Caco-2 (cell line): ENCODE measurements around the gene RCN1. TPM values are rescaled to one million over a fixed set of nuclear protein-coding genes. Genes with fewer than 3 reads are reported as not detected.

Source experiments
- BruUV-seq: library from RNA; stranded (reverse); fragments of 400-500 nt; replicated peaks from 2 replicates; lab custom pipeline; 2021; lab: Mats Ljungman, UMichigan
- CTCF ChIA-PET: fragments of 300-600 bp; sonication (Branson Sonifier 250); formaldehyde crosslinking; loops from one replicate; lab custom pipeline; 2022; ENCODE audit warnings: antibody characterized with exemption; lab: Charles Lee
- POLR2A ChIA-PET: fragments of 300-600 bp; sonication (Branson Sonifier 250); formaldehyde crosslinking; loops from one replicate; lab custom pipeline; 2022; ENCODE audit warnings: antibody characterized with exemption; lab: Charles Lee
- DNase-seq, 2 experiments: peaks; one replicate each; pipeline versions ENCODE4 v3.0.0 to v3.0.0-alpha.2; 2020 to 2022
- H3K27me3 ChIP-seq: replicated peaks from 2 replicates; pipeline ENCODE4 v1.6.0; 2011; ENCODE audit warnings: low read length; ENCODE audit not compliant: control insufficient read depth, insufficient read depth
- H3K36me3 ChIP-seq: 2 replicates; pipeline ENCODE4 v1.5.1; 2011; ENCODE audit warnings: low read length; ENCODE audit not compliant: control insufficient read depth, insufficient read depth
- H3K4me1 ChIP-seq: fragments of 250-450 bp; sonication (Bioruptor Pico); 2 replicates; pipeline ENCODE4 v1.5.1; 2020; ENCODE audit warnings: mild to moderate bottlenecking
- H3K4me3 ChIP-seq: 2 replicates; pipeline ENCODE4 v1.5.1; 2011; ENCODE audit warnings: low read depth, mild to moderate bottlenecking, control low read depth, low read length
- H3K9me3 ChIP-seq: fragments of 250-450 bp; sonication (Bioruptor Pico); 2 replicates; pipeline ENCODE4 v1.5.1; 2020; ENCODE audit warnings: mild to moderate bottlenecking, moderate library complexity
- H3K27ac Mint-ChIP-seq: one replicate; pipeline ENCODE4 v1.8.0; 2022; ENCODE audit warnings: mixed read lengths; ENCODE audit not compliant: unreplicated experiment
- H3K27me3 Mint-ChIP-seq: one replicate; pipeline ENCODE4 v1.8.0; 2022; ENCODE audit warnings: mixed read lengths; ENCODE audit not compliant: insufficient read depth, unreplicated experiment
- H3K36me3 Mint-ChIP-seq: one replicate; pipeline ENCODE4 v1.8.0; 2022; ENCODE audit warnings: mild to moderate bottlenecking, mixed read lengths; ENCODE audit not compliant: insufficient read depth, unreplicated experiment
- H3K4me1 Mint-ChIP-seq: one replicate; pipeline ENCODE4 v1.8.0; 2022; ENCODE audit warnings: low read depth, mixed read lengths; ENCODE audit not compliant: unreplicated experiment
- H3K4me3 Mint-ChIP-seq: one replicate; pipeline ENCODE4 v1.8.0; 2022; ENCODE audit warnings: mild to moderate bottlenecking, moderate library complexity, mixed read lengths; ENCODE audit not compliant: unreplicated experiment
- H3K9me3 Mint-ChIP-seq: one replicate; pipeline ENCODE4 v1.8.0; 2022; ENCODE audit warnings: mixed read lengths; ENCODE audit not compliant: unreplicated experiment
- intact Hi-C: fragments of 100-400 bp; cut with micrococcal nuclease; formaldehyde crosslinking; loops from one replicate; pipeline ENCODE4 v1.10.0; 2022; ENCODE audit not compliant: unreplicated experiment
- total RNA-seq: library from RNA; stranded (reverse); gene quantifications from 2 replicates; pipeline ENCODE4 v1.2.3, GENCODE V29; 2022
- TF ChIP-seq, protein P1 (sequence below), 2 experiments: fragments of 200-600 bp in 1 of 2; IDR thresholded peaks; 1 replicate in 1 of 2; 2 replicates in 1 of 2; pipeline versions ENCODE4 v1.5.1 to v1.8.0; 2011 to 2022; ENCODE audit warnings: antibody characterized with exemption in 1 of 2, control low read depth in 1 of 2, inconsistent platforms in 1 of 2, low read depth in 1 of 2, low read length in 1 of 2, mild to moderate bottlenecking in 1 of 2, moderate library complexity in 1 of 2; ENCODE audit not compliant: insufficient read depth in 1 of 2, severe bottlenecking in 1 of 2, unreplicated experiment in 1 of 2

The RCN1 gene
- total RNA-seq, 1 experiment from 2014 or later, result 185 TPM

DNA sequence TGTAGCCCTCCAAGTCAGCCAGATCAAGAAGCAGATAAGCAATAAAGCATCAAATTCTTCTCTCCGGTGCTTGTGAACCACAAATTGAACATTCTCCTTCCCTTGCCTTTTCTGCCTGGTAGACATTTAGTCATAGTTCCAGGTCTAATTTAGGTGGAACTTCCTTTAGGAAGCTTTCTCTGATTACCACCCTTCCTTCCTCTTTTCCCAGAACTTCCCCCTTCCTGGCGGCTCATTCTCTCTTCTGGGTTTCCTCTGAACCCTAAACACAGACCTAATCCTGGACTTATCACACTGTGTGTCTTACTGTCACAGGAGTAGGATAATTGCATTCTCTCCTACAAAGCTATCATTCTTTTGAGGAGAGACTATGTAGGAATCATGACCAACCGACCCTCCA, 61.9 kb downstream of the RCN1 start:
- TF ChIP-seq, protein P1, sequence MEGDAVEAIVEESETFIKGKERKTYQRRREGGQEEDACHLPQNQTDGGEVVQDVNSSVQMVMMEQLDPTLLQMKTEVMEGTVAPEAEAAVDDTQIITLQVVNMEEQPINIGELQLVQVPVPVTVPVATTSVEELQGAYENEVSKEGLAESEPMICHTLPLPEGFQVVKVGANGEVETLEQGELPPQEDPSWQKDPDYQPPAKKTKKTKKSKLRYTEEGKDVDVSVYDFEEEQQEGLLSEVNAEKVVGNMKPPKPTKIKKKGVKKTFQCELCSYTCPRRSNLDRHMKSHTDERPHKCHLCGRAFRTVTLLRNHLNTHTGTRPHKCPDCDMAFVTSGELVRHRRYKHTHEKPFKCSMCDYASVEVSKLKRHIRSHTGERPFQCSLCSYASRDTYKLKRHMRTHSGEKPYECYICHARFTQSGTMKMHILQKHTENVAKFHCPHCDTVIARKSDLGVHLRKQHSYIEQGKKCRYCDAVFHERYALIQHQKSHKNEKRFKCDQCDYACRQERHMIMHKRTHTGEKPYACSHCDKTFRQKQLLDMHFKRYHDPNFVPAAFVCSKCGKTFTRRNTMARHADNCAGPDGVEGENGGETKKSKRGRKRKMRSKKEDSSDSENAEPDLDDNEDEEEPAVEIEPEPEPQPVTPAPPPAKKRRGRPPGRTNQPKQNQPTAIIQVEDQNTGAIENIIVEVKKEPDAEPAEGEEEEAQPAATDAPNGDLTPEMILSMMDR (IDR thresholded peaks at IDR 0.05; ENCODE audit: insufficient read depth in 1 of 2, low read depth in 1 of 2, low read length in 1 of 2, severe bottlenecking in 1 of 2, unreplicated experiment in 1 of 2), result no peak
- H3K27me3 Mint-ChIP-seq, result peaks cover 14% of the 10 kb centered on the region
- no peaks in the 10 kb centered on the region for H3K27me3 ChIP-seq
- peaks cover 5% of the 10 kb centered on the region for H3K4me1 Mint-ChIP-seq
- H3K9me3 ChIP-seq, result no peaks in the 10 kb centered on the region
- ChIA-PET POLR2A (no interaction called here), CTCF (no interaction called here)
- H3K4me1 ChIP-seq, result no peaks in the 10 kb centered on the region
- H3K4me3 Mint-ChIP-seq, result no peak overlapping the region
- DNase-seq, result no peak
- no TSS peak for BruUV-seq
- H3K9me3 Mint-ChIP-seq, result no peaks in the 10 kb centered on the region
- H3K27ac Mint-ChIP-seq, result no peak overlapping the region
- H3K36me3 ChIP-seq, result no peaks in the 10 kb centered on the region
- H3K4me3 ChIP-seq, result no peak overlapping the region
- H3K36me3 Mint-ChIP-seq, result no peaks in the 10 kb centered on the region
- intact Hi-C loops, result loop anchor here (5.0 kb wide), 1 partner anchor 36 kb away; no protein-coding TSS in a partner anchor

DNA sequence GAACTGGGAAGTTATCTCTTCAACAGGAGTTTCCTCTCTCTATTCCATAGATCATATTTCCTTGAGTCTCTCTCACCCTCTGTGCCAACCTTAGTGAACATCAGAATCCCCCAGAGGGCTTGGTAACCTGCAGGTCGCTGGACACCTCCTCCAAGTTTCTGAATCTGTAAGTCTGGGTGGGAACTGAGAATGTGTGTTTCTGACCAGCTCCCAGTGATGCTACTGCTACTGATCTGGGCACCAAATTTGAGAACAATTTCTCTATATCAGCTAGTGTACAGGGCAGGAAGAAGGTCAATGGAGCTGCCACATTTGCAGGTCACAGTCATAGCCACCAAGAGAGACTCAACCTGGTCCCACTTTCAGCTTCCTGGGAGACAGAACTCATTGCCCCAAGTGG, 62.9 kb downstream of the RCN1 start:
- intact Hi-C loops, result loop anchor here (1.0 to 5.0 kb wide), 3 partner anchors 36 to 101 kb away; no protein-coding TSS in a partner anchor
- H3K27ac Mint-ChIP-seq, result no peak overlapping the region
- Histone ChIP-seq H3K27me3 (no peaks in the 10 kb centered on the region), H3K4me3 (no peak overlapping the region), H3K9me3 (no peaks in the 10 kb centered on the region), H3K36me3 (no peaks in the 10 kb centered on the region), H3K4me1 (no peaks in the 10 kb centered on the region)
- POLR2A ChIA-PET, result no interaction called here
- TF ChIP-seq, protein P1 (IDR thresholded peaks at IDR 0.05; ENCODE audit: insufficient read depth in 1 of 2, low read depth in 1 of 2, low read length in 1 of 2, severe bottlenecking in 1 of 2, unreplicated experiment in 1 of 2), result no peak
- CTCF ChIA-PET, result no interaction called here
- no TSS peak for BruUV-seq
- H3K27me3 Mint-ChIP-seq, result peaks cover 14% of the 10 kb centered on the region
- H3K4me1 Mint-ChIP-seq, result peaks cover 5% of the 10 kb centered on the region
- H3K36me3 Mint-ChIP-seq, result no peaks in the 10 kb centered on the region
- no peak overlapping the region for H3K4me3 Mint-ChIP-seq
- no peak for DNase-seq
- H3K9me3 Mint-ChIP-seq, result no peaks in the 10 kb centered on the region

DNA sequence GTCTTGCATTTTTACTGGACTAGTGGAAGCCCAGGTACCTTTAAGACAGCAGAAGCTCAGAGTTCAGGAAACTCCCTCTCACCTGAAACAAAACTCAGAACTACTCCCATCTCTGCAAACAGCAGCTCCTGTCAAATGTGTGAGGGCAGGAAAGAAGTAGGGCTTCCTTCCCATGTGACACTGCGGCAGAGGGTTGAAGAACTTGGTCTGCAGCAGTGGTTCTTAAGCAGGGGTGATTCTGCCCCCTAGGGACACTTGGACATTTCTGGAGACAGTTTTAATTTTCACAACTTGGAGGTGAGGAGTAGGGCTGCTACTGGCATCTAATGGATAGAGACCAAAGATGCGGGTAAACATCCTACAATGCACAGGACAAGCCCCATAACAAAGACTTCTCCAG, 63.4 kb downstream of the RCN1 start:
- no peak overlapping the region for H3K4me3 Mint-ChIP-seq
- ChIA-PET POLR2A (no interaction called here), CTCF (no interaction called here)
- Histone ChIP-seq H3K4me1 (no peaks in the 10 kb centered on the region), H3K9me3 (no peaks in the 10 kb centered on the region), H3K27me3 (no peaks in the 10 kb centered on the region), H3K36me3 (no peaks in the 10 kb centered on the region), H3K4me3 (no peak overlapping the region)
- no peaks in the 10 kb centered on the region for H3K36me3 Mint-ChIP-seq
- TF ChIP-seq, protein P1 (IDR thresholded peaks at IDR 0.05; ENCODE audit: insufficient read depth in 1 of 2, low read depth in 1 of 2, low read length in 1 of 2, severe bottlenecking in 1 of 2, unreplicated experiment in 1 of 2), result peak in 1 of 2 experiments; percentile 42
- no peak overlapping the region for H3K27ac Mint-ChIP-seq
- no TSS peak for BruUV-seq
- intact Hi-C loops, result loop anchor here (1.0 to 5.0 kb wide), 3 partner anchors 37 to 102 kb away; no protein-coding TSS in a partner anchor
- DNase-seq, result peak in 1 of 2 experiments; percentile 14
- H3K9me3 Mint-ChIP-seq, result no peaks in the 10 kb centered on the region
- peaks cover 5% of the 10 kb centered on the region for H3K4me1 Mint-ChIP-seq
- H3K27me3 Mint-ChIP-seq, result peaks cover 14% of the 10 kb centered on the region
